Measurements from ENCODE around the gene MRTFA.

DNA sequence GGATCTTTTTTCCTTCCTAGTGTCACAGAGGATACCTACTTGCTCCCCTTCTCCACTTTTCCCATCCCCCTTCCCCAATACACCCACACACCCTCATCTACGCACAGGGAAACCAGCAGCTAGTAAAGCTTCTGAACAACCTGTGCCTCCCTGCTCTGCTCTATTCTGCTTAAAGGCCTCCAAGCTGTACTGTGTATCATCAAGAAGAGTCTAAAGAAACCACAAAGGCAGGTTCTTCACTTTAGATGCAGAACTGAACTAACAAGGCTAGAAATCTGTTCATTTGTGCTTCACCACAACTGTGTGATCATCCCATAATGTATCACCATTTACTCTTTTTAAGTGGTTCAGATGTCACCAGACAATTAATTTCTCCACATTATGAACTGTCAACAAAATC is 133.6 kb downstream of the MRTFA start:
- TF ChIP-seq, protein P1, sequence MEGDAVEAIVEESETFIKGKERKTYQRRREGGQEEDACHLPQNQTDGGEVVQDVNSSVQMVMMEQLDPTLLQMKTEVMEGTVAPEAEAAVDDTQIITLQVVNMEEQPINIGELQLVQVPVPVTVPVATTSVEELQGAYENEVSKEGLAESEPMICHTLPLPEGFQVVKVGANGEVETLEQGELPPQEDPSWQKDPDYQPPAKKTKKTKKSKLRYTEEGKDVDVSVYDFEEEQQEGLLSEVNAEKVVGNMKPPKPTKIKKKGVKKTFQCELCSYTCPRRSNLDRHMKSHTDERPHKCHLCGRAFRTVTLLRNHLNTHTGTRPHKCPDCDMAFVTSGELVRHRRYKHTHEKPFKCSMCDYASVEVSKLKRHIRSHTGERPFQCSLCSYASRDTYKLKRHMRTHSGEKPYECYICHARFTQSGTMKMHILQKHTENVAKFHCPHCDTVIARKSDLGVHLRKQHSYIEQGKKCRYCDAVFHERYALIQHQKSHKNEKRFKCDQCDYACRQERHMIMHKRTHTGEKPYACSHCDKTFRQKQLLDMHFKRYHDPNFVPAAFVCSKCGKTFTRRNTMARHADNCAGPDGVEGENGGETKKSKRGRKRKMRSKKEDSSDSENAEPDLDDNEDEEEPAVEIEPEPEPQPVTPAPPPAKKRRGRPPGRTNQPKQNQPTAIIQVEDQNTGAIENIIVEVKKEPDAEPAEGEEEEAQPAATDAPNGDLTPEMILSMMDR (IDR thresholded peaks at IDR 0.05) = no peak
- TF ChIP-seq POLR2A (IDR thresholded peaks at IDR 0.05) = no peak

Data from adrenal gland (tissue), 5 donors.